MM.1S (cell line): ENCODE results near the gene OVCA2.

Experiments
- CTCF ChIP-seq: fragments of 300-600 bp; sonication (generic); IDR thresholded peaks from 2 replicates; pipeline ENCODE4 v1.5.1; 2016; ENCODE audit warnings: antibody characterized with exemption, low read length, mixed read lengths
- EZH2 ChIP-seq: fragments of 300-600 bp; sonication (generic); optimal IDR thresholded peaks from 2 replicates; pipeline ENCODE3; 2017; ENCODE audit warnings: low read depth, mild to moderate bottlenecking, antibody characterized with exemption, low read length, mixed read lengths

- TF ChIP-seq CTCF (no peak), EZH2 (no peak)
These were observed 43.8 kb downstream of the OVCA2 start for GRCh38 chr17:2085648-2085949.
